ENCODE measurements around the gene SSTR5.

Gene SSTR5

DNA sequence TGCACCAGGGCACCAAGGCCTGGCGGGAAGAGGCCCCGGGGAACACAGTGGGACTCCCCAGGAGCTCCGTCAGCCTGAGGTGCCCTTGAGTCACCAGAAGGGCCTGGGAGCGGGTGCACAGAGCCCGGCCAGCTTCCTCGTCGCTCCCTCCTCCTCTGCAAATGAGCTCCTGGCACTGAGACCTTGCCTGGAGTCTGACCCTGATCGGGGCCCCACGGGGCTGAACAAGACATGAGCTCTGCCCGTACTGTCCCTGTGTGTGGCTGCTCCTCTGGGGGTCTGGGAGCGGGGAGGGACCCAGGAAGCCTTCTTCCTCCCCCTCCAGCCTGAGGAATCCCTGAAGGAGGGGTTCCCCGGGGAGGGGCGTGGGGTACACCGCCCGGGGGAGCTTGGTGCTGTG, 36.4 kb upstream of the SSTR5 start:
- Histone ChIP-seq H3K4me2 (ENCODE audit: low read depth, low read length) (no peak overlapping the region), H3K4me1 (ENCODE audit: low read length) (no peaks in the 10 kb centered on the region), H3K36me3 (replicated peaks; ENCODE audit: insufficient read depth, low read length) (no peaks in the 10 kb centered on the region), H2AFZ (ENCODE audit: low read length) (no peak overlapping the region), H3K79me2 (ENCODE audit: low read length) (no peaks in the 10 kb centered on the region), H3K27me3 (replicated peaks; ENCODE audit: insufficient read depth, low read length) (peaks cover 67% of the 10 kb centered on the region), H3K4me3 (ENCODE audit: low read length) (no peak overlapping the region), H4K20me1 (ENCODE audit: insufficient read depth, low read length) (no peaks in the 10 kb centered on the region), H3F3A (ENCODE audit: insufficient read depth, low read length) (no peaks in the 10 kb centered on the region), H3K9ac (ENCODE audit: low read length) (no peak overlapping the region), H3K9me2 (replicated peaks; ENCODE audit: insufficient read depth, low read length) (no peaks in the 10 kb centered on the region), H3K9me3 (replicated peaks; ENCODE audit: insufficient read depth, low read length) (no peaks in the 10 kb centered on the region), H3K27ac (ENCODE audit: low read length) (no peak overlapping the region)
- no peak for DNase-seq
- TF ChIP-seq, protein P1, sequence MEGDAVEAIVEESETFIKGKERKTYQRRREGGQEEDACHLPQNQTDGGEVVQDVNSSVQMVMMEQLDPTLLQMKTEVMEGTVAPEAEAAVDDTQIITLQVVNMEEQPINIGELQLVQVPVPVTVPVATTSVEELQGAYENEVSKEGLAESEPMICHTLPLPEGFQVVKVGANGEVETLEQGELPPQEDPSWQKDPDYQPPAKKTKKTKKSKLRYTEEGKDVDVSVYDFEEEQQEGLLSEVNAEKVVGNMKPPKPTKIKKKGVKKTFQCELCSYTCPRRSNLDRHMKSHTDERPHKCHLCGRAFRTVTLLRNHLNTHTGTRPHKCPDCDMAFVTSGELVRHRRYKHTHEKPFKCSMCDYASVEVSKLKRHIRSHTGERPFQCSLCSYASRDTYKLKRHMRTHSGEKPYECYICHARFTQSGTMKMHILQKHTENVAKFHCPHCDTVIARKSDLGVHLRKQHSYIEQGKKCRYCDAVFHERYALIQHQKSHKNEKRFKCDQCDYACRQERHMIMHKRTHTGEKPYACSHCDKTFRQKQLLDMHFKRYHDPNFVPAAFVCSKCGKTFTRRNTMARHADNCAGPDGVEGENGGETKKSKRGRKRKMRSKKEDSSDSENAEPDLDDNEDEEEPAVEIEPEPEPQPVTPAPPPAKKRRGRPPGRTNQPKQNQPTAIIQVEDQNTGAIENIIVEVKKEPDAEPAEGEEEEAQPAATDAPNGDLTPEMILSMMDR (IDR thresholded peaks at IDR 0.05; ENCODE audit: low read length) = no peak

DNA sequence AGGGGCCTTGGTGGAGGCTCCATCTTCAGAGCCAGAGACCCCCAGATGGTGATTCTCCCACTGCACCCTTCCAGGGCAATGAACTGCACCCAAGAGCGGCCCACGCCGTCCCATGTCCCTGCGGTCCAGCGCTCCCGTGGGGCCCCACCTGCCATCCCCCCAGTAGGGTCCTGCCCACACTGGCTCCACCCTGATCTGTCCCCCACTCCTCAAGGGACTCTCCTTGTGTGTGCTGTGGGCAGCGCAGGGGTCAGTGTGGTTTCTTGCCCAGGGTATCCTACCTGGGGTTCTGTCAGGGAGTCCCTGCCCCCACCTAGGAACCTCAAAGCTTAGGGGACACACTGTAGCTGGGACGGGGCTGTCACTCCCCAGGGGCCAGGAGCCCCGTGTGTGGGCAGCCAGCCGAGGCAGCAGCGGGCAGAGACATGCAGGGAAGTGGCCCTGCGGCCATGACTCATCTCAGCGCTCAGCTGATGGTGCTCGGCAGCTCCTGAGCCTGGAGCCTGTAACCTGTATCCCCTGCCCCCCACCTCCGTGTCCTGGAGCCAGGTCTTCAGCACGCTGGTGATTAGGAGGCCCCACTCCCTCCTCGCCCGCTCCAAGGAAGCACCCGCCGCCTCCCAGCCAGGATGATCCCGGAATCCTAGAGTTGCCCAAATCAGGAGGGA, 35.7 kb upstream of the SSTR5 start:
- no peak overlapping the region for H2AFZ ChIP-seq (ENCODE audit: low read length)
- peaks cover 61% of the 10 kb centered on the region for H3K27me3 ChIP-seq (replicated peaks; ENCODE audit: insufficient read depth, low read length)
- no peak overlapping the region for H3K4me3 ChIP-seq (ENCODE audit: low read length)
- H3K4me2 ChIP-seq (ENCODE audit: low read depth, low read length) = no peak overlapping the region
- no peaks in the 10 kb centered on the region for H3K36me3 ChIP-seq (replicated peaks; ENCODE audit: insufficient read depth, low read length)
- no peaks in the 10 kb centered on the region for H3F3A ChIP-seq (ENCODE audit: insufficient read depth, low read length)
- no peaks in the 10 kb centered on the region for H4K20me1 ChIP-seq (ENCODE audit: insufficient read depth, low read length)
- H3K27ac ChIP-seq (ENCODE audit: low read length) = no peak overlapping the region
- H3K4me1 ChIP-seq (ENCODE audit: low read length) = no peaks in the 10 kb centered on the region
- TF ChIP-seq, protein P1 (IDR thresholded peaks at IDR 0.05; ENCODE audit: low read length) = no peak
- TF ChIP-seq EZH2phosphoT487 (IDR thresholded peaks at IDR 0.05; ENCODE audit: low read length) (no peak), EZH2 (optimal IDR thresholded peaks at IDR 0.05; ENCODE audit: low read depth, low read length) (no peak)
- no peak for DNase-seq
- no peaks in the 10 kb centered on the region for H3K9me2 ChIP-seq (replicated peaks; ENCODE audit: insufficient read depth, low read length)
- H3K79me2 ChIP-seq (ENCODE audit: low read length) = no peaks in the 10 kb centered on the region
- H3K9ac ChIP-seq (ENCODE audit: low read length) = no peak overlapping the region
- H3K9me3 ChIP-seq (replicated peaks; ENCODE audit: insufficient read depth, low read length) = no peaks in the 10 kb centered on the region

DNA sequence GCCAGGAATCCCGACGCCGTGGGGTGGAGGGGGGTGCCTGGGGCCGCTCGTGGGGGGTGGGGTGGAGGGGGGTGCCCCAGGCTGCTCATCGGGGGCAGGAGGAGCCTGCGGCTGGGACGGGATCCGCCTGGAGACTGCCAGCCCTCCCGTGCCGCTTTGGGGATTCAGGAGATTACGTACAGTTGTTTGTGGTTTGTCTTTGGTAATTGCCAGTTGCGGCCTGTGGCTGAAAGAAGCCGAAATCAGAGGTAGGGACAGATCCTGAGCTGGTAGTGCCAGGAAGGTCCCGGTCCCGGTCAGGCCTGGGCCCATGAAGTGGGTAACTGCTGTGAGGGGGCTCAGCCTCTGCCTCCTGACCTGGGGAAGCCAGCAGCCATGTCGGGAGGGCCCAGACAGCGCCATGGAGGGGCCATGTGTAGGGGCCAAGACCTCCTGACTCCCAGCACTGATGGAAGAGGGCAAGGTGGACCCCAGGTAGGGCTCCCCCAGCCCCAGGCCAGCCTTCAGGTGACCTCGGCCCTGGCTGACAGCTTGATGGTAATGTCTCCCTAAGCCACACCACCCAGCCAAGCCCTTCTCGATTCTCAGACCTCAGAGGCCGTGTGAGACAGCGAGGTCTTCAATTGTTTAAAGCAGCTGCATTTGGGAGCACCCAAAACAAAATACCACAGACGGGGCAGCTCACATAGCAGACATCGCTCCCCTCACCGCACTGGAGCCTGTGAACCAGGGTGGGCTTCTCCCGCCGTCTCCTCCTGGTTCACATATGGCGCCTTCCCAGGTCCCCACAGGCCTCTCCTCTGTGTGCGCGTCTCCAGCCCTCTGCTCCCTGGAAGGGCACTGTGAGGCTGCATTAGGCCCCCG, 34.9 kb upstream of the SSTR5 start:
- no peak overlapping the region for H3K27ac ChIP-seq (ENCODE audit: low read length)
- no peak overlapping the region for H3K4me3 ChIP-seq (ENCODE audit: low read length)
- TF ChIP-seq EZH2phosphoT487 (IDR thresholded peaks at IDR 0.05; ENCODE audit: low read length) (no peak), EZH2 (optimal IDR thresholded peaks at IDR 0.05; ENCODE audit: low read depth, low read length) (no peak)
- TF ChIP-seq, protein P1 (IDR thresholded peaks at IDR 0.05; ENCODE audit: low read length) = no peak
- peaks cover 62% of the 10 kb centered on the region for H3K27me3 ChIP-seq (replicated peaks; ENCODE audit: insufficient read depth, low read length)
- no peak overlapping the region for H3K4me2 ChIP-seq (ENCODE audit: low read depth, low read length)
- no peak overlapping the region for H3K9ac ChIP-seq (ENCODE audit: low read length)
- H3F3A ChIP-seq (ENCODE audit: insufficient read depth, low read length) = no peaks in the 10 kb centered on the region
- no peaks in the 10 kb centered on the region for H3K9me3 ChIP-seq (replicated peaks; ENCODE audit: insufficient read depth, low read length)
- H2AFZ ChIP-seq (ENCODE audit: low read length) = no peak overlapping the region
- no peaks in the 10 kb centered on the region for H3K9me2 ChIP-seq (replicated peaks; ENCODE audit: insufficient read depth, low read length)
- H3K79me2 ChIP-seq (ENCODE audit: low read length) = no peaks in the 10 kb centered on the region
- H3K36me3 ChIP-seq (replicated peaks; ENCODE audit: insufficient read depth, low read length) = no peaks in the 10 kb centered on the region
- no peak for DNase-seq
- H3K4me1 ChIP-seq (ENCODE audit: low read length) = 0 out of 2 replicates have a peak, but pooled peaks cover 4% of the 10 kb centered on the region
- H4K20me1 ChIP-seq (ENCODE audit: insufficient read depth, low read length) = no peaks in the 10 kb centered on the region
